Coronary artery (tissue), 2 donors: ENCODE measurements around the gene EDEM2.
A peak's percentile ranks its signal among the peaks of the same experiment; 100 is the strongest.
"Not testable (repeated sequence)": the region's sequence is repeated elsewhere in the genome, so short reads cannot be mapped to it uniquely, and the experiment has no call there.

ENCODE experiments used
- DNase-seq: peaks from one replicate; pipeline ENCODE4 v3.0.0-alpha.2; 2017; ENCODE audit warnings: low spot score
- H3K27ac ChIP-seq, 2 donors: fragments of 200-600 bp; sonication (generic); one replicate each; pipeline ENCODE4 v1.5.1; 2016 to 2019
- H3K4me3 ChIP-seq: fragments of 200-600 bp; sonication (generic); 2 replicates; pipeline ENCODE4 v1.5.1; 2016; ENCODE audit warnings: mild to moderate bottlenecking, moderate library complexity
- TF ChIP-seq, protein P1 (sequence below): fragments of 200-600 bp; sonication (generic); IDR thresholded peaks from one replicate; pipeline ENCODE4 v1.5.1; 2019; ENCODE audit warnings: antibody characterized with exemption

EDEM2 gene

DNA sequence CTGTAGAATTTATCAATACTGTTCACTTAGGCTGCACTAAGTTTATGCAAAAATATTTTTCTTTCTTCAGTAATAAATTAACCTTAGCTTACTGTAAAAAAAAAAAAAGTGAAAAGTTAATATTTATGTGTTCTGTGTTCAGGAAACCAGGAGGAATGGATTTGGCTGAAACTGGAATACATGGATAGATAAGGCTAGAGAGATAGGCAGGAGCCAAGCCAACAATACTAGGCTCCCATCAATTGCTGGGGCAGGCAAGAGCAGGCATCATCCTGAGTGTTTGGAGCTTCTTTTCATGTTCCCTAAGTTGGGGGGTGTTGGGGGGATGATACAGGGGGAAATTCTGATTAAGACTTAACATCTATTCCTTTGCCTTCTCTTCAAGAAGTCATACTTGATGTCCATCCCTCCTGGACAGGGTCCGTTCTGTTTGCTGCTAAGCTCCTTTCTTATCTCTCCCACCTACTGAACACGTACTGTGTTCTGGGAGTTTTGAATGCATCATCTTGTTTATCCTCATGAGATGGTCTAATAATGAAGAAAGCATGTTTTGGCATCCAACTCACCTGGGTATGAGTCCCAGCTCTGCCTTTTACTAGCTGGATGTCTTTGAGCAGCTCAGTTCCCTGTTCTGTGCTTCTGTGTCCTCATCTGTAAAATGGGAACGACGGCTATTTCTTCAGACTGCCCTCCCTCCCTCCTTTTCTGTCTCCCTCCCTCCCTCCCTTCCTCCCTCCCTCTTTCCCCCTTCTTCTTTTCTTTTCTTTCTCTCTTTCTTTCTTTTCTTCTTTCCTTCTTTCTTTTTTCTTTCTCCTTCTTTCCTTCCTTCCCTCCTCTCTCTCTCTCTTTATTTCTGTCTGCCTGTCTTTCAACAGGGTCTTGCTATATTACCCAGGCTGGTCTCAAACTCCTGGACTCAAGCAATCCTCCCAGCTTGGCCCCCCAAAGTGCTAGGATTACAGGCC is 18.4 kb upstream of the EDEM2 start:
- peak overlapping the region in 1 of 2 donors; percentile 26 for H3K27ac ChIP-seq

DNA sequence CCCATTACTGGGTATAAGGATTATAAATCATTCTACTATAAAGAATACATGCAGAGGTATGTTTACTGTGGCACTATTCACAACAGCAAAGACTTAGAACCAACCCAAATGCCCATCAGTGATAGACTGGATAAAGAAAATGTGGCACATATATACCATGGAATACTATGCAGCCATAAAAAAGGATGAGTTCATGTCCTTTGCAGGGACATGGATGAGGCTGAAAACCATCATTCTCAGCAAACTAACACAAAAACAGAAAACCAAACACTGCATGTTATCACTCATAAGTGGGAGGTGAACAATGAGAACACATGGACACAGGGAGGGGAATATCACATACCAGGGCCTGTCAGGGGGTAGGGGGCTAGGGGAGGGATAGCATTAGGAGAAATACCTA is 17.4 kb upstream of the EDEM2 start:
- not testable (repeated sequence) for DNase-seq, H3K27ac ChIP-seq, H3K4me3 ChIP-seq

More for the DNA sequence above, 18.4 kb upstream of the EDEM2 start:
- TF ChIP-seq, protein P1, sequence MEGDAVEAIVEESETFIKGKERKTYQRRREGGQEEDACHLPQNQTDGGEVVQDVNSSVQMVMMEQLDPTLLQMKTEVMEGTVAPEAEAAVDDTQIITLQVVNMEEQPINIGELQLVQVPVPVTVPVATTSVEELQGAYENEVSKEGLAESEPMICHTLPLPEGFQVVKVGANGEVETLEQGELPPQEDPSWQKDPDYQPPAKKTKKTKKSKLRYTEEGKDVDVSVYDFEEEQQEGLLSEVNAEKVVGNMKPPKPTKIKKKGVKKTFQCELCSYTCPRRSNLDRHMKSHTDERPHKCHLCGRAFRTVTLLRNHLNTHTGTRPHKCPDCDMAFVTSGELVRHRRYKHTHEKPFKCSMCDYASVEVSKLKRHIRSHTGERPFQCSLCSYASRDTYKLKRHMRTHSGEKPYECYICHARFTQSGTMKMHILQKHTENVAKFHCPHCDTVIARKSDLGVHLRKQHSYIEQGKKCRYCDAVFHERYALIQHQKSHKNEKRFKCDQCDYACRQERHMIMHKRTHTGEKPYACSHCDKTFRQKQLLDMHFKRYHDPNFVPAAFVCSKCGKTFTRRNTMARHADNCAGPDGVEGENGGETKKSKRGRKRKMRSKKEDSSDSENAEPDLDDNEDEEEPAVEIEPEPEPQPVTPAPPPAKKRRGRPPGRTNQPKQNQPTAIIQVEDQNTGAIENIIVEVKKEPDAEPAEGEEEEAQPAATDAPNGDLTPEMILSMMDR, result no peak
- no peak for DNase-seq
- no peak overlapping the region for H3K4me3 ChIP-seq

DNA sequence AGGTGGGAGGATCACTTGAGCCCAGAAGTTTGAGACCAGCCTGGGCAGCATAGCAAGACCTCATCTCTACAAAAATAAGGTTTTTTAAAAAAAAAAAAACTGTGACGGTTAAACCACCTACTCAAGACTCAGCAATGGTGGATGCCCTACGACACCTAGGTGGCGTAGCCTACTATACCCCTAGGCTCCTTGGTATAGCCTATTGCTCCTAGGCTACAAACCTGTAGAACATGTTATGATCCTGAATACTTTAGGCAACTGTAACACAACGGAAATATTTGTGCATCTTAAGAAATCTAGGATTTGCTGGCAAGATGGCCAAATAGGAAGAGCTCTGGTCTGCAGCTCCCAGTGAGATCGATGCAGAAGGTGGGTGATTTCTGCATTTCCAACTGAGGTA is 13.2 kb upstream of the EDEM2 start:
- H3K27ac ChIP-seq, H3K4me3 ChIP-seq, DNase-seq: not testable (repeated sequence)

DNA sequence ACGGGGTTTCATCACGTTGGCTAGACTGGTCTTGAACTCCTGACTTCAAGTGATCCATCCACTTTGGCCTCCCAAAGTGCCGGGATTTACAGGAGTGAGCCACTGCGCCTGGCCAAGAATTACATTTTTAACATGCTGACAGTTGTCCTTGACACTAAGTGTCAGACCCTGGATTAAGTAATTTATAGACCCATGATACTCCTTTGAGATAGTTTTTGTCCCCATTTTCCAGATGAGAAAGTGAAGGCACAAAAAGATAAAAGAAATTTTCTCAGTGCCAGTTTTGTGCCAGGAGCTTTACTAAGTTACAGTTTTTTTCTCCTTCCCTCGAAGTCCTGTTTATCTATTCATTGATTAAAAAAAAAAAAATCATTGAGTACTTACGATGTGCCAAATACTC is 9.8 kb upstream of the EDEM2 start:
- H3K4me3 ChIP-seq, result no peak overlapping the region
- no peak for DNase-seq
- TF ChIP-seq, protein P1, result no peak
- no peak overlapping the region for H3K27ac ChIP-seq

DNA sequence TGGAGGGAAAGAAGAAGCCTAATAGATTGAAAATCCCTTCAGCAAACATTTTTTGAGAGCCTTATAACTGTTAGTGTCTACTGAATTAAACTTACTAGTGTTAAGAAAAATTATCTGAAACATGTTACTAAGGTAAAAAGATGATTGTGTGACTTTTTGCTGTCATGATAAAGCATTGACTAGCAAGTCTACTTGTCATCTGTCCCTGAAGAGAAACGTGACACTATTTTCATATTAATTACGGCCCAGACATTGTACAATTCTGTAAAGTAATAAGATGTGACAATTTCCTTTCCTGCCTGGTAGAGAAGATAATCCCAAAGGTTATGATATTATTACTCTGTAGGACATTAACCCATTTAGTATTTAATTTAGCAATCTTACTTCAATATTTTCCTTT is 8.8 kb upstream of the EDEM2 start:
- no peak for DNase-seq
- H3K27ac ChIP-seq, result no peak overlapping the region
- H3K4me3 ChIP-seq, result no peak overlapping the region
- TF ChIP-seq, protein P1, result no peak

DNA sequence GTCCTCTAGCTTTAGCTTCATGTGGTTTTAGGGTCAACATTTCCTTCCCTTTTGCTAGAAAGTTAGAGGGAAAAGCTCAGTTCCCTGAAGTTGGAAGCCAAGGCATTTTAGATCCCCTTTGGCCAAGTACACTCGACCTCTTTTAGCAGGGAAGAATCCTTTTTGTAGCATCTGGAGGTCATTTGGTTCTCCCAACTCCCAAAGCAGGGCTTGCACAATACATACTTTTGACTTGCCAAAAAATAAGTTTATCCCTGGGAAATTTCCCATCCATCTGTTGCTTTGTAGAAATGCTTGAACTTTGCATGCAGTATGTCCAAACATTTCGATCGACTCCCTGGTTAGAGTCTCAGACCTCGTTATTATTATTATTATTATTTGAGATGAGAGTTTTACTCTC is 4.6 kb upstream of the EDEM2 start:
- H3K4me3 ChIP-seq, result no peak overlapping the region
- TF ChIP-seq, protein P1, result no peak
- no peak overlapping the region for H3K27ac ChIP-seq
- DNase-seq, result no peak

DNA sequence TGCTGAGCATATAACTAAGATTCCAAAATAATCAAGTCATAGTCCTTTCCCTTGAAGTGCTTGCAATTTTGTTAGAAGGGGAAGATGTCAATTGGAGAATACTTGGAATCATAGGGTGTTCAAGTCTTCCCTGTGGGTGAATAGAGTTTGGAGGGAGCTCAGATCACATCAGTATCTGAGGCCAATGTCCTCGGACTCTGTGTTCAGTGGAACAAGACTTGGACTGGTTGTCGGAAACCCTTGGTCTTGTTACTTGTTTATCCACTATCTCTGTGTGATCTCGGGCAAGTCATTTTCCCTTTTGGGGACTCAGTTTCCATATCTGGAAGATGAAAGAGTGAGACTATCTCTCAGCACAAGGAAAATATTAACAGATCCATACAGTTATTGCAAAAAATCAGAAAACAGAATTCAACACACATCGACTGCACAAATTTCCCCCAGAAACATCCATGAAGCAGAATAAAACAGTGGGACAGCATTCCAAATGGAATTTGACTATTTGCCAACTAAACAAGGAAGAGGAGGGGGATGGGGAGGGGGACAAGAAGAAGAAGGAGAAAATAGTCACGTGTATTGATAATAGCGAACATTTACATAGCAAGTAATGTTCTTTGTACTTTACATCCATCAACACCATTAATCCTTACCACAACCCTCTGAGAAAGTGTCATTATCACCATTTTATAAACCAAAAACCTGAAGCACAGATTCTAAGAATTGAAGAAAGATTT is 3.9 kb upstream of the EDEM2 start:
- no peak overlapping the region for H3K27ac ChIP-seq
- DNase-seq, result no peak
- H3K4me3 ChIP-seq, result no peak overlapping the region
- TF ChIP-seq, protein P1, result no peak

DNA sequence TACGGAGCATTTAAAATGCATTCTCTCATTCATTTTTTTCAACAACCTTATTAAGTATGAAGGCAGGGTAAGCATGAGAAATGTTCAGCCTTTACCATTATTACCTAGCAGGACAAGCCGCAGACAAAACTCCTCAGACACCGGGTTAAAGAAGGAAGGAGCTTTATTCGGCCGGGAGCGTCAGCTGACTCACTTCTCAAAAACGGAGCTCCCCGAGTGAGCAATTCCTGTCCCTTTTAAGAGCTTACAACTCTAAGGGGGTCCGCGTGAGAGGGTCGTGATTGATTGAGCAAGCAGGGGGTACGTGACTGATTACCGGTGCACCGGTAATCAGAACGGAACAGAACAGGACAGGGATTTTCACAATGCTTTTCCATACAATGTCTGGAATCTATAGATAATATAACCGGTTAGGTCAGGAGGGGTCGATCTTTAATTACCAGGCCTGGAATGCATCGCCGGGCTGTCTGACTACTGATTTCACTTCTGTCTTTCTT is 487 bp upstream of the EDEM2 start:
- DNase-seq, result not testable (repeated sequence)
- H3K4me3 ChIP-seq, result peak overlapping the region; percentile 83
- peak overlapping the region; percentile 61 to 79 for H3K27ac ChIP-seq
